CD14-positive monocyte (primary cell): ENCODE data around the gene ZFP36. TPM values are rescaled to one million over a fixed set of nuclear protein-coding genes. Genes with fewer than 3 reads are reported as not detected.

Experiments
- DNase-seq, 3 donors: peaks; one replicate each; pipeline ENCODE4 v3.0.0-alpha.2; 2011 to 2022
- H2AFZ ChIP-seq: 2 replicates; pipeline ENCODE4 v1.6.0; 2012; ENCODE audit warnings: mild to moderate bottlenecking, low read depth, low read length, inconsistent platforms; ENCODE audit not compliant: insufficient read depth, poor library complexity, severe bottlenecking
- H3K27ac ChIP-seq, 2 donors: 1 replicate in 1 of 2; 2 replicates in 1 of 2; pipeline ENCODE4 v1.5.1; 2012 to 2013; ENCODE audit warnings: low read length in 2 of 2, control low read depth in 1 of 2, inconsistent platforms in 1 of 2, low read depth in 1 of 2, mild to moderate bottlenecking in 1 of 2
- H3K27me3 ChIP-seq, 2 donors: one replicate each; pipeline versions ENCODE4 v1.6.0 to v1.6.1; 2011 to 2013; ENCODE audit warnings: low read length in 2 of 2; ENCODE audit not compliant: control insufficient read depth in 2 of 2, insufficient read depth in 2 of 2
- H3K36me3 ChIP-seq, 2 donors: replicated peaks in 1 of 2; 1 replicate in 1 of 2; 2 replicates in 1 of 2; pipeline versions ENCODE4 v1.5.1 to v1.6.1; 2012 to 2013; ENCODE audit warnings: low read length in 2 of 2, control low read depth in 1 of 2, inconsistent platforms in 1 of 2, mild to moderate bottlenecking in 1 of 2; ENCODE audit not compliant: insufficient read depth in 2 of 2, control insufficient read depth in 1 of 2
- H3K4me1 ChIP-seq, 2 donors: 1 replicate in 1 of 2; 2 replicates in 1 of 2; pipeline versions ENCODE4 v1.5.1 to v1.6.1; 2012 to 2013; ENCODE audit warnings: low read length in 2 of 2, control low read depth in 1 of 2, inconsistent platforms in 1 of 2, mild to moderate bottlenecking in 1 of 2, moderate library complexity in 1 of 2; ENCODE audit not compliant: insufficient read depth in 2 of 2, control insufficient read depth in 1 of 2
- H3K4me2 ChIP-seq: replicated peaks from 2 replicates; pipeline ENCODE3; 2012; ENCODE audit warnings: low read length, moderate library complexity, mild to moderate bottlenecking; ENCODE audit not compliant: poor library complexity, severe bottlenecking; ENCODE audit errors: extremely low read depth
- H3K4me3 ChIP-seq, 3 experiments: fragments of 200-600 bp in 1 of 3; sonication (generic) in 1 of 3; replicated peaks in 1 of 3; 1 replicate in 2 of 3; 2 replicates in 1 of 3; pipeline ENCODE4 v1.5.1; 2011 to 2013; ENCODE audit warnings: low read length in 3 of 3, mild to moderate bottlenecking in 3 of 3, control low read depth in 2 of 3, low read depth in 2 of 3, inconsistent platforms in 1 of 3, moderate library complexity in 1 of 3
- H3K79me2 ChIP-seq: 2 replicates; pipeline ENCODE4 v1.6.0; 2012; ENCODE audit warnings: mild to moderate bottlenecking, control low read depth, inconsistent platforms, low read length, moderate library complexity; ENCODE audit not compliant: insufficient read depth
- H3K9ac ChIP-seq: 2 replicates; pipeline ENCODE4 v1.6.0; 2017; ENCODE audit warnings: low read length, mild to moderate bottlenecking; ENCODE audit not compliant: insufficient read depth, poor library complexity, severe bottlenecking
- H3K9me3 ChIP-seq, 2 donors: replicated peaks in 1 of 2; 1 replicate in 1 of 2; 2 replicates in 1 of 2; pipeline versions ENCODE4 v1.5.1 to v1.6.1; 2012 to 2013; ENCODE audit warnings: low read length in 2 of 2, control low read depth in 1 of 2; ENCODE audit not compliant: control insufficient read depth in 1 of 2, insufficient read depth in 1 of 2
- H4K20me1 ChIP-seq: 2 replicates; pipeline ENCODE4 v1.6.0; 2012; ENCODE audit warnings: mild to moderate bottlenecking, low read length, control low read depth, moderate library complexity; ENCODE audit not compliant: insufficient read depth
- H3K27ac Mint-ChIP-seq, 7 donors: one replicate each; pipeline ENCODE4 v1.8.0; 2020; ENCODE audit warnings: mild to moderate bottlenecking in 7 of 7, mixed read lengths in 7 of 7, moderate library complexity in 6 of 7, inconsistent platforms in 2 of 7
- H3K27me3 Mint-ChIP-seq, 3 donors: one replicate each; pipeline ENCODE4 v1.8.0; 2021 to 2022; ENCODE audit warnings: low read depth in 3 of 3, mild to moderate bottlenecking in 3 of 3, mixed read lengths in 3 of 3, moderate library complexity in 3 of 3, inconsistent platforms in 1 of 3
- H3K36me3 Mint-ChIP-seq, 2 donors: one replicate each; pipeline ENCODE4 v1.8.0; 2020; ENCODE audit warnings: mixed read lengths in 2 of 2, inconsistent platforms in 1 of 2, mild to moderate bottlenecking in 1 of 2
- H3K4me1 Mint-ChIP-seq: one replicate; pipeline ENCODE4 v1.8.0; 2020; ENCODE audit warnings: mild to moderate bottlenecking, mixed read lengths
- H3K4me3 Mint-ChIP-seq, 2 donors: one replicate each; pipeline ENCODE4 v1.8.0; 2020; ENCODE audit warnings: mild to moderate bottlenecking in 2 of 2, mixed read lengths in 2 of 2, moderate library complexity in 1 of 2
- H3K9me3 Mint-ChIP-seq, 7 donors: one replicate each; pipeline ENCODE4 v1.8.0; 2020 to 2022; ENCODE audit warnings: mixed read lengths in 7 of 7, mild to moderate bottlenecking in 6 of 7, moderate library complexity in 6 of 7, inconsistent platforms in 2 of 7
- CTCF ChIP-seq: fragments of 200-600 bp; IDR thresholded peaks from one replicate; pipeline ENCODE4 v1.8.0; 2022; ENCODE audit warnings: antibody characterized with exemption, mild to moderate bottlenecking
- WGBS: methylation state at CpG from one replicate; pipeline ENCODE4 v1.1.5; 2013; ENCODE audit warnings: missing lambda C conversion rate; ENCODE audit not compliant: insufficient coverage; 5-methylcytosine and 5-hydroxymethylcytosine counted together
- intact Hi-C, 2 donors: fragments of 100-400 bp; cut with micrococcal nuclease; formaldehyde crosslinking; loops; one replicate each; pipeline versions ENCODE4 v1.15.0 to v1.15.1; 2023
- polyA plus RNA-seq, 3 donors: library from polyadenylated mRNA; depleted of rRNA in 1 of 3; unstranded in 2 of 3; stranded (reverse) in 1 of 3; fragments of 300-500 nt in 2 of 3; fragments of >200 nt in 1 of 3; fragmentation: Illumina TruSeq in 2 of 3; gene quantifications; 1 replicate in 2 of 3; 2 replicates in 1 of 3; pipeline ENCODE4 v1.2.3, GENCODE V29; 2012 to 2021

Gene ZFP36
- polyA plus RNA-seq, 3 donors, result 473 to 2,084 (median 632) TPM

- Histone ChIP-seq H3K27ac (peak overlapping the region; percentile 98 to 99), H3K4me3 (peak overlapping the region in 2 of 3 experiments; percentile 6 to 96), H3K4me2 (peak overlapping the region; percentile 75), H3K9ac (peak overlapping the region; percentile 100), H3K79me2 (peaks cover 85% of the 10 kb centered on the region), H3K27me3 (no peaks in the 10 kb centered on the region), H4K20me1 (peaks cover 6% of the 10 kb centered on the region), H3K36me3 (peaks cover 0 to under 1% of the 10 kb centered on the region in 2 donors), H3K9me3 (no peaks in the 10 kb centered on the region), H3K4me1 (peaks cover 85% of the 10 kb centered on the region in 2 donors), H2AFZ (no peak overlapping the region)
- Mint-ChIP-seq H3K4me1 (peaks cover 65% of the 10 kb centered on the region), H3K9me3 (peaks cover 0 to under 1% (median 0%) of the 10 kb centered on the region in 7 donors), H3K27ac (peak overlapping the region; percentile 98 to 100 (median 100)), H3K27me3 (peaks cover 0 to 3% (median 2%) of the 10 kb centered on the region in 3 donors), H3K4me3 (peak overlapping the region; percentile 71 to 92), H3K36me3 (peaks cover 12 to 28% of the 10 kb centered on the region in 2 donors)
- DNase-seq, result peak; percentile 79 to 83 (median 80)
- intact Hi-C loops, result loop anchor here in 1 of 2 donors (1.0 to 5.0 kb wide), 2 partner anchors 9 to 719 kb away; no protein-coding TSS in a partner anchor
- WGBS, result 48% methylated on average over 14 of the region's 25 CpGs
- TF ChIP-seq CTCF, result no peak
Measured at GRCh38 chr19:39401549-39402345, 4.9 kb upstream of the ZFP36 start.

- no peak for TF ChIP-seq CTCF
- peaks cover 9% of the 10 kb centered on the region in 2 donors for H3K36me3 ChIP-seq
- H3K4me3 ChIP-seq, result peak overlapping the region; percentile 48 to 96 (median 61)
- H3K27me3 Mint-ChIP-seq, result peaks cover 0 to 3% (median 2%) of the 10 kb centered on the region in 3 donors
- DNase-seq, result peak; percentile 89 to 97 (median 93)
- intact Hi-C loops, result loop anchor here in 1 of 2 donors (1.0 to 5.0 kb wide), 2 partner anchors 8 to 720 kb away; no protein-coding TSS in a partner anchor
- peaks cover 86% of the 10 kb centered on the region for H3K79me2 ChIP-seq
- H3K4me1 Mint-ChIP-seq, result peaks cover 61% of the 10 kb centered on the region
- peaks cover 20 to 29% of the 10 kb centered on the region in 2 donors for H3K36me3 Mint-ChIP-seq
- no peaks in the 10 kb centered on the region for H3K9me3 ChIP-seq
- H3K4me1 ChIP-seq, result peaks cover 77 to 80% of the 10 kb centered on the region in 2 donors
- no peaks in the 10 kb centered on the region for H3K27me3 ChIP-seq
- H3K27ac Mint-ChIP-seq, result peak overlapping the region; percentile 98 to 100 (median 100)
- WGBS, result under 1% methylated on average over 46 of the region's 59 CpGs
- H3K9ac ChIP-seq, result peak overlapping the region; percentile 100
- peak overlapping the region; percentile 90 to 92 for H3K4me3 Mint-ChIP-seq
- no peak overlapping the region for H2AFZ ChIP-seq
- H3K9me3 Mint-ChIP-seq, result peaks cover 0 to 9% (median 5%) of the 10 kb centered on the region in 7 donors
- peaks cover 15% of the 10 kb centered on the region for H4K20me1 ChIP-seq
- peak overlapping the region; percentile 75 for H3K4me2 ChIP-seq
- H3K27ac ChIP-seq, result peak overlapping the region; percentile 98 to 99
Measured at GRCh38 chr19:39402346-39403300, 4.0 kb upstream of the ZFP36 start.
